ENCODE data around the gene CCNL2.

DNA sequence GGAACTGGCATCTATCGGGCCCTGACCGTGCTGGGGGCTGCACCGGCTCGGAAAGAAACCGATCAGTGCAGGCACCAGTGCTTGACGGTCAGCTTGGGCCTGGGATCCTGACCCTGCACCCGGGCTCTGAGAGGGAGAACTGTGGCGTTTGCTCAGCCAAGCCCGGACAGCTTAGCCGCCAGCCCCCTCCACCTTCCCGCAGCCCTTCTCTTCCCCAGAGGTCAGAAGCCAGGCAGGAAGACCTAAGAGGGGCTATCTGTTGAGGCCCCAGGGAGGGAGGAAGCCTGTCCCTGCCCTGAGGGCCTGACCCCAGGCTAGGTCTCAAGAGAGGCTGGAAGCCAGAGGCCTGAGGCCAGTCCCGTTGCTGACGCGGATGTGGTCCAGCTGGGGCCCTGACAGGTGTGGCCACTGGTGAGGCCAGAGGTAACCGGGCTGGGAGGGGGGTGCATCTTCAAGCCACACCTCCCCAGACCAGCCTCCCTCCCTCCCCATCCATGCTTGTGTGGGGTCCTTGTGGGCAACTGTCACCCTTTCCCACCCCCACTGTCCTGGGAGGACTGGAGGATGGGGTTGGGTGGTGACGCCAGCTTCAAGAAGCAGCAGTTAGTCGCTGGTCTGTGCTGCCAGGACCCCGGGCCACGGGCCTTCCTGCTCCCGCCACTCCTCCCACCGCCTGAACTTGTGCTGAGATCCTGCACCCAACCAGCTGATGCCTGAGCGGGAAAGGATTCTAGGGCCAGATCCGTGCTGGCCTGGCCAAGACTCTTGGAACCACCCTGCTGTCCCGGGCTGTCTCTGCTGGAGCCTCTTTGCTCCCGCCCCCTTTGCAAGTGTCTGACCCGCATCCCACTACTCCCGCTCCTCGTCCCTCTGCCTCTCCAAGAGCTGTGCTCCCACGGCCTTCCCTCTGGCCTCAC, 47.4 kb downstream of the CCNL2 start:
- TF ChIP-seq EZH2phosphoT487 (IDR thresholded peaks at IDR 0.05; ENCODE audit: unreplicated experiment) (no peak), CREB1 (CRISPR knock-in tag; IDR thresholded peaks at IDR 0.05; ENCODE audit: low read depth) (no peak), POLR2AphosphoS5 (IDR thresholded peaks at IDR 0.05; ENCODE audit: low read depth) (peak; percentile 16; the same call in 1 of the 2 replicates), EZH2 (IDR thresholded peaks at IDR 0.05; ENCODE audit: low read depth, unreplicated experiment) (no peak)
- TF ChIP-seq, protein P1, sequence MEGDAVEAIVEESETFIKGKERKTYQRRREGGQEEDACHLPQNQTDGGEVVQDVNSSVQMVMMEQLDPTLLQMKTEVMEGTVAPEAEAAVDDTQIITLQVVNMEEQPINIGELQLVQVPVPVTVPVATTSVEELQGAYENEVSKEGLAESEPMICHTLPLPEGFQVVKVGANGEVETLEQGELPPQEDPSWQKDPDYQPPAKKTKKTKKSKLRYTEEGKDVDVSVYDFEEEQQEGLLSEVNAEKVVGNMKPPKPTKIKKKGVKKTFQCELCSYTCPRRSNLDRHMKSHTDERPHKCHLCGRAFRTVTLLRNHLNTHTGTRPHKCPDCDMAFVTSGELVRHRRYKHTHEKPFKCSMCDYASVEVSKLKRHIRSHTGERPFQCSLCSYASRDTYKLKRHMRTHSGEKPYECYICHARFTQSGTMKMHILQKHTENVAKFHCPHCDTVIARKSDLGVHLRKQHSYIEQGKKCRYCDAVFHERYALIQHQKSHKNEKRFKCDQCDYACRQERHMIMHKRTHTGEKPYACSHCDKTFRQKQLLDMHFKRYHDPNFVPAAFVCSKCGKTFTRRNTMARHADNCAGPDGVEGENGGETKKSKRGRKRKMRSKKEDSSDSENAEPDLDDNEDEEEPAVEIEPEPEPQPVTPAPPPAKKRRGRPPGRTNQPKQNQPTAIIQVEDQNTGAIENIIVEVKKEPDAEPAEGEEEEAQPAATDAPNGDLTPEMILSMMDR (conservative IDR thresholded peaks at IDR 0.05; ENCODE audit: low read depth in 2 of 2), result no peak
- TF ChIP-seq, protein P2, sequence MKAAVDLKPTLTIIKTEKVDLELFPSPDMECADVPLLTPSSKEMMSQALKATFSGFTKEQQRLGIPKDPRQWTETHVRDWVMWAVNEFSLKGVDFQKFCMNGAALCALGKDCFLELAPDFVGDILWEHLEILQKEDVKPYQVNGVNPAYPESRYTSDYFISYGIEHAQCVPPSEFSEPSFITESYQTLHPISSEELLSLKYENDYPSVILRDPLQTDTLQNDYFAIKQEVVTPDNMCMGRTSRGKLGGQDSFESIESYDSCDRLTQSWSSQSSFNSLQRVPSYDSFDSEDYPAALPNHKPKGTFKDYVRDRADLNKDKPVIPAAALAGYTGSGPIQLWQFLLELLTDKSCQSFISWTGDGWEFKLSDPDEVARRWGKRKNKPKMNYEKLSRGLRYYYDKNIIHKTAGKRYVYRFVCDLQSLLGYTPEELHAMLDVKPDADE (IDR thresholded peaks at IDR 0.05), result no peak
